Astrocyte (in vitro differentiated cells and primary cell): Measurements from ENCODE around the gene LRRC73. TPM values are rescaled to one million over a fixed set of nuclear protein-coding genes. Genes with fewer than 3 reads are reported as not detected.
A peak's percentile ranks its signal among the peaks of the same experiment; 100 is the strongest.

ENCODE experiments used
- DNase-seq: peaks from one replicate; pipeline ENCODE4 v3.0.0-alpha.2; 2010; ENCODE audit warnings: low read depth
- FAIRE-seq: peaks from 2 replicates; lab custom pipeline; 2011; peaks lifted over from hg19 to GRCh38; lab: Jason Lieb, UNC
- H2AFZ ChIP-seq: 2 replicates; pipeline ENCODE4 v1.6.0; 2012; ENCODE audit warnings: low read depth, low read length, inconsistent platforms
- H3K27ac ChIP-seq: 2 replicates; pipeline ENCODE4 v1.5.1; 2011; ENCODE audit warnings: low read depth, low read length, inconsistent platforms
- H3K27me3 ChIP-seq: 2 replicates; pipeline ENCODE4 v1.6.0; 2011; ENCODE audit warnings: low read length, inconsistent platforms; ENCODE audit not compliant: insufficient read depth
- H3K36me3 ChIP-seq: 2 replicates; pipeline ENCODE4 v1.5.1; 2011; ENCODE audit warnings: low read length, inconsistent platforms; ENCODE audit not compliant: insufficient read depth
- H3K4me1 ChIP-seq: 2 replicates; pipeline ENCODE4 v1.5.1; 2011; ENCODE audit warnings: low read length, inconsistent platforms; ENCODE audit not compliant: insufficient read depth
- H3K4me2 ChIP-seq: 2 replicates; pipeline ENCODE4 v1.6.0; 2012; ENCODE audit warnings: low read length, inconsistent platforms
- H3K4me3 ChIP-seq: 2 replicates; pipeline ENCODE4 v1.5.1; 2011; ENCODE audit warnings: low read depth, mild to moderate bottlenecking, low read length, inconsistent platforms; ENCODE audit not compliant: insufficient read depth
- H3K79me2 ChIP-seq: 2 replicates; pipeline ENCODE4 v1.6.0; 2012; ENCODE audit warnings: mild to moderate bottlenecking, low read length, inconsistent platforms; ENCODE audit not compliant: insufficient read depth
- H3K9ac ChIP-seq: 2 replicates; pipeline ENCODE4 v1.6.0; 2012; ENCODE audit warnings: mild to moderate bottlenecking, low read length, inconsistent platforms
- H3K9me3 ChIP-seq: 2 replicates; pipeline ENCODE4 v1.5.1; 2012; ENCODE audit warnings: low read depth, mild to moderate bottlenecking, low read length, inconsistent platforms; ENCODE audit not compliant: insufficient read depth
- H4K20me1 ChIP-seq: 2 replicates; pipeline ENCODE4 v1.6.0; 2012; ENCODE audit warnings: low read length, inconsistent platforms; ENCODE audit not compliant: insufficient read depth
- H3K27ac Mint-ChIP-seq: one replicate; pipeline ENCODE4 v1.8.0; 2021; ENCODE audit warnings: mild to moderate bottlenecking, mixed read lengths; ENCODE audit not compliant: unreplicated experiment
- H3K27me3 Mint-ChIP-seq: one replicate; pipeline ENCODE4 v1.8.0; 2021; ENCODE audit warnings: low read depth, mixed read lengths; ENCODE audit not compliant: unreplicated experiment
- H3K36me3 Mint-ChIP-seq: one replicate; pipeline ENCODE4 v1.8.0; 2021; ENCODE audit warnings: low read depth, mixed read lengths; ENCODE audit not compliant: unreplicated experiment
- H3K4me1 Mint-ChIP-seq: one replicate; pipeline ENCODE4 v1.8.0; 2021; ENCODE audit warnings: low read depth, mixed read lengths; ENCODE audit not compliant: unreplicated experiment
- H3K4me3 Mint-ChIP-seq: one replicate; pipeline ENCODE4 v1.8.0; 2021; ENCODE audit warnings: mild to moderate bottlenecking, moderate library complexity, mixed read lengths; ENCODE audit not compliant: unreplicated experiment
- H3K9me3 Mint-ChIP-seq: one replicate; pipeline ENCODE4 v1.8.0; 2021; ENCODE audit warnings: mild to moderate bottlenecking, mixed read lengths; ENCODE audit not compliant: unreplicated experiment
- CTCF ChIP-seq: IDR thresholded peaks from 2 replicates; pipeline ENCODE4 v1.5.1; 2011; ENCODE audit warnings: low read depth, mild to moderate bottlenecking, inconsistent platforms, low read length, moderate library complexity; ENCODE audit not compliant: insufficient read depth
- EZH2 ChIP-seq: IDR thresholded peaks from 2 replicates; pipeline ENCODE4 v1.6.1; 2012; ENCODE audit warnings: mild to moderate bottlenecking, low read length, inconsistent platforms; ENCODE audit not compliant: insufficient read depth
- total RNA-seq: library from RNA; stranded (reverse); gene quantifications from 2 replicates; pipeline ENCODE4 v1.2.1, GENCODE V29; 2021

The LRRC73 gene
- total RNA-seq, 1 donor from 2014 or later: 0.30 TPM

DNA sequence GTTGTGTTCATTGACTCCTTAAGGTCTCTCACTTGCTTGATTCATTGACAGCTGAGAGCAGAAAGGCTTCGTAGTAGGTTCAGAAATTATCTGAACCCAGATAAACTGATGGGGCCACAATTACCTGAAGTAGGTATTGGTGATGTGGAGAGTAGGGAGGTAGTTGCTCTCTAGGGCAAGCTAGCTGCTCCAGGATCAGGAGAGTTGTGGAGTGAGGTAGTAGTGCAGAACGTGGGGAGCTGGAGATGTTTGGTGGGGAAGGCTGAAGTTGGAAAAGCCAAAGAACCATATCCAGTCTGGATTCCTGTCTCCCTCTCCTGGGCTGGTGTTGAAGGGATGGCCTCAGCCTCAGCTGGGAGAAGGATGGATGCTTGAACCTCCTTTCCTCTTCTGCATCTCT lies 16.9 kb downstream of the LRRC73 start:
- H3K9ac ChIP-seq: no peak overlapping the region
- no peaks in the 10 kb centered on the region for H3K9me3 ChIP-seq
- Mint-ChIP-seq H3K36me3 (peaks cover 3% of the 10 kb centered on the region), H3K9me3 (no peaks in the 10 kb centered on the region), H3K4me1 (peaks cover 33% of the 10 kb centered on the region), H3K4me3 (no peak overlapping the region), H3K27ac (no peak overlapping the region), H3K27me3 (no peaks in the 10 kb centered on the region)
- H4K20me1 ChIP-seq: peaks cover 67% of the 10 kb centered on the region
- TF ChIP-seq CTCF (no peak), EZH2 (no peak)
- peak overlapping the region; percentile 79 for H3K4me2 ChIP-seq
- no peak overlapping the region for H2AFZ ChIP-seq
- DNase-seq (no peak), FAIRE-seq (no peak)
- H3K27ac ChIP-seq: no peak overlapping the region
- peaks cover 44% of the 10 kb centered on the region for H3K79me2 ChIP-seq
- no peak overlapping the region for H3K4me3 ChIP-seq
- no peaks in the 10 kb centered on the region for H3K27me3 ChIP-seq
- H3K36me3 ChIP-seq: no peaks in the 10 kb centered on the region
- H3K4me1 ChIP-seq: peaks cover 45% of the 10 kb centered on the region

- Histone ChIP-seq H2AFZ (no peak overlapping the region), H3K9ac (no peak overlapping the region), H3K4me3 (no peak overlapping the region), H3K79me2 (peaks cover 44% of the 10 kb centered on the region), H3K9me3 (no peaks in the 10 kb centered on the region), H3K4me1 (peaks cover 45% of the 10 kb centered on the region), H3K27me3 (no peaks in the 10 kb centered on the region), H3K4me2 (peak overlapping the region; percentile 79), H4K20me1 (peaks cover 61% of the 10 kb centered on the region), H3K36me3 (no peaks in the 10 kb centered on the region), H3K27ac (no peak overlapping the region)
- no peaks in the 10 kb centered on the region for H3K27me3 Mint-ChIP-seq
- H3K4me1 Mint-ChIP-seq: peaks cover 30% of the 10 kb centered on the region
- H3K4me3 Mint-ChIP-seq: no peak overlapping the region
- no peaks in the 10 kb centered on the region for H3K9me3 Mint-ChIP-seq
- FAIRE-seq: no peak
- DNase-seq: peak; percentile 52
- no peak overlapping the region for H3K27ac Mint-ChIP-seq
- peaks cover 2% of the 10 kb centered on the region for H3K36me3 Mint-ChIP-seq
- TF ChIP-seq EZH2: no peak
- no peak for TF ChIP-seq CTCF
Measured at GRCh38 chr6:43492673-43493072, 17.5 kb downstream of the LRRC73 start.

DNA sequence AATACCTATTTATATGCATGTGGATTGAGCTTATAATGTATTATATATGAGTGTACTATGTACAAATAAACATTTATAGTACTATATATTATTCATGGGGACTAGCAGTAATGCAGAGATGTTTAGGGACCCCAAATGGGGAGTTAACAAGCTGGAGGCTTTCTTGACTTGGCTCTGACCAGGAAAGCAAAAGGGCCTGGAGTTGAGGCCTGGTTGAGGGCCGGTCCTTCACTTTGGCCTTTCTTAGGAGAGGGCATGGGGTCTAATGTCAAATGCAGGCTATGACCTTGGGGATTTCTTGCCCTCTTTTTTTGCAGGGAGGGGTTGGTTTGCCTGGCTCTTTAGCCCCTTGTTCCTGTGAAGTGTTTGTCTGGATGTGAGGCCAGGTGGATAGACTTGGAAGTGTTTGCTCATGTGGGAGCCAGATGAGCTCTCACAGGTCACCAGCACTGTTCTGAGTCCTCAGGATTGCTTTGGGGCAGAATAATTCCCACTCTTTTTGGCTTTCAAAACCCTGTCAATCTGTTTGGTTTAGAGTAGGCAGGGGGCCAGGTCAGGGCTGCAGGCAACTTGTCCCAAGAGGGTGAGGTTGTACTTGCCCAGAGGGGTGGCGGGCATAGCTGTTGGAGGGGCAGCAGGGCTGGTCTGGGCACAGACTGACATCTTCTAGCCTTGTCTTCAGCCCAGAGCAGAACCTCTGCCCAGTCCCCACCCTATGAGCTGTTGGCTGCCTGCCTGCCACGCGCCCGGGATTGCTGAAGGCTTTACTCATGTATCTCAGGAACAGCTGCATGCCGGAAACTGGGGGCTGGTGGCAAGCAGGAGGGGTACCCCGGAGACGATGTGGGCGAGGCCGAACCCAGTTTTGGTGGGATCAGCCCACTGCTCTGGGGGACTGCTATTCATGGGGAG lies 18.1 kb downstream of the LRRC73 start:
- H3K4me1 Mint-ChIP-seq: peaks cover 24% of the 10 kb centered on the region
- H3K4me3 ChIP-seq: no peak overlapping the region
- FAIRE-seq (no peak), DNase-seq (peak; percentile 68)
- no peak overlapping the region for H3K9ac ChIP-seq
- H3K27me3 ChIP-seq: no peaks in the 10 kb centered on the region
- no peak overlapping the region for H3K27ac Mint-ChIP-seq
- no peaks in the 10 kb centered on the region for H3K9me3 Mint-ChIP-seq
- H4K20me1 ChIP-seq: peaks cover 59% of the 10 kb centered on the region
- no peaks in the 10 kb centered on the region for H3K36me3 ChIP-seq
- H3K79me2 ChIP-seq: peaks cover 41% of the 10 kb centered on the region
- no peak overlapping the region for H3K4me3 Mint-ChIP-seq
- TF ChIP-seq CTCF (no peak), EZH2 (no peak)
- H3K4me1 ChIP-seq: peaks cover 41% of the 10 kb centered on the region
- H3K36me3 Mint-ChIP-seq: peaks cover 2% of the 10 kb centered on the region
- no peak overlapping the region for H3K27ac ChIP-seq
- H3K27me3 Mint-ChIP-seq: no peaks in the 10 kb centered on the region
- H2AFZ ChIP-seq: no peak overlapping the region
- no peaks in the 10 kb centered on the region for H3K9me3 ChIP-seq
- peak overlapping the region; percentile 79 for H3K4me2 ChIP-seq
